K562 (cell line): ENCODE data around the gene LGALS3. TPM values are rescaled to one million over a fixed set of nuclear protein-coding genes. Genes with fewer than 3 reads are reported as not detected.

ENCODE experiments used
- CHD1 ChIP-seq: fragments of 200-600 bp; sonication (generic); IDR thresholded peaks from one replicate; pipeline ENCODE4 v1.6.1; 2012; ENCODE audit warnings: mild to moderate bottlenecking, moderate library complexity, low read length, inconsistent platforms
- CTCF ChIP-seq, 3 experiments: IDR thresholded peaks in 2 of 3; conservative IDR thresholded peaks in 1 of 3; 2 replicates each; pipeline ENCODE4 v1.5.1; 2011 to 2012; ENCODE audit warnings: low read length in 3 of 3, mild to moderate bottlenecking in 3 of 3, control low read depth in 2 of 3, improper control_type of control experiment in 1 of 3, inconsistent platforms in 1 of 3, low read depth in 1 of 3, mixed read lengths in 1 of 3, moderate library complexity in 1 of 3; ENCODE audit not compliant: insufficient read depth in 2 of 3
- HMBOX1 ChIP-seq: sonication (generic); IDR thresholded peaks from 2 replicates; pipeline ENCODE4 v1.6.1; 2016
- IRF9 ChIP-seq: fragments of 450-650 bp; IDR thresholded peaks from 2 replicates; pipeline ENCODE4 v1.6.1; 2016; ENCODE audit warnings: missing biosample characterization, missing genetic modification characterization
- JUND ChIP-seq, 2 experiments: IDR thresholded peaks; 2 replicates in 1 of 2; 3 replicates in 1 of 2; pipeline ENCODE4 v1.6.1; 2011; ENCODE audit warnings: borderline replicate concordance in 2 of 2, low read depth in 2 of 2, low read length in 2 of 2, improper control_type of control experiment in 1 of 2, missing biosample characterization in 1 of 2, missing genetic modification characterization in 1 of 2, missing genetic modification reagents in 1 of 2
- MAZ ChIP-seq, 2 experiments: fragments of 450-650 bp in 1 of 2; sonication (generic) in 1 of 2; formaldehyde crosslinking; IDR thresholded peaks in 1 of 2; conservative IDR thresholded peaks in 1 of 2; 2 replicates each; pipeline versions ENCODE4 v1.4.0 to v1.5.0; 2020; ENCODE audit warnings: mild to moderate bottlenecking in 1 of 2, missing genetic modification reagents in 1 of 2
- MBD1 ChIP-seq: fragments of 250-450 bp; sonication (Bioruptor Pico); IDR thresholded peaks from 2 replicates; pipeline ENCODE4 v1.8.0; 2022; ENCODE audit warnings: inconsistent platforms
- PBX2 ChIP-seq, 2 experiments: IDR thresholded peaks in 1 of 2; conservative IDR thresholded peaks in 1 of 2; 2 replicates each; pipeline ENCODE4 v1.6.1; 2016; ENCODE audit warnings: low read depth in 2 of 2, mild to moderate bottlenecking in 1 of 2, missing compliant biosample characterization in 1 of 2, missing genetic modification characterization in 1 of 2, moderate library complexity in 1 of 2
- PCBP1 ChIP-seq: fragments of 200-400 bp; formaldehyde crosslinking; IDR thresholded peaks from 2 replicates; pipeline ENCODE4 v1.6.1; 2018; ENCODE audit warnings: mild to moderate bottlenecking, low read depth, low read length; ENCODE audit not compliant: poor library complexity, severe bottlenecking
- RFX1 ChIP-seq: fragments of 450-650 bp; IDR thresholded peaks from 2 replicates; pipeline ENCODE4 v1.6.1; 2016; ENCODE audit warnings: mild to moderate bottlenecking, moderate library complexity
- ZBED1 ChIP-seq: IDR thresholded peaks from 2 replicates; pipeline ENCODE4 v1.6.1; 2014
- ZNF197 ChIP-seq: fragments of 200-800 bp; sonication (Bioruptor generic); IDR thresholded peaks from 2 replicates; pipeline ENCODE4 v1.6.1; 2016; ENCODE audit warnings: low read depth, missing genetic modification characterization, missing compliant biosample characterization
- ZNF263 ChIP-seq: sonication (generic); formaldehyde crosslinking; IDR thresholded peaks from 2 replicates; pipeline ENCODE4 v1.8.0; 2022; ENCODE audit warnings: mild to moderate bottlenecking, missing genetic modification reagents, borderline replicate concordance
- ZNF436 ChIP-seq: fragments of 250-450, 450-650 bp; sonication (Bioruptor Pico); formaldehyde crosslinking; IDR thresholded peaks from 2 replicates; pipeline ENCODE4 v1.7.0; 2020; ENCODE audit warnings: mild to moderate bottlenecking
- ZNF644 ChIP-seq: fragments of 200-800 bp; sonication (Bioruptor generic); IDR thresholded peaks from 2 replicates; pipeline ENCODE4 v1.6.1; 2016; ENCODE audit warnings: low read depth, missing genetic modification characterization, missing compliant biosample characterization
- polyA plus RNA-seq, 8 experiments: library from polyadenylated mRNA; depleted of rRNA in 4 of 8; stranded (reverse) in 5 of 8; unstranded in 3 of 8; fragments of >200 nt; fragmentation: Nextera tagmentation in 2 of 8; fragmentation: Illumina TruSeq in 1 of 8; extraction: Ambion mirVana in 2 of 8; extraction: Trizol in 1 of 8; gene quantifications; 2 replicates each; pipeline versions ENCODE4 v1.2.1 to v1.2.3, GENCODE V29; 2011 to 2014; ENCODE audit warnings: inconsistent platforms in 1 of 8, missing spikeins in 1 of 8
- total RNA-seq, 7 experiments: library from RNA; depleted of rRNA in 6 of 7; stranded (reverse); fragments of >200 nt in 6 of 7; fragmentation: Illumina TruSeq in 2 of 7; extraction: Trizol in 2 of 7; gene quantifications; 2 replicates each; pipeline versions ENCODE4 v1.2.1 to v1.2.3, GENCODE V29; 2011 to 2021; ENCODE audit warnings: low replicate concordance in 1 of 7

Gene LGALS3
- total and polyA plus RNA-seq, 9 of the 15 experiments (the other 6 are each of a cell fraction or from before 2014, with no cell fraction given) = 0.04 to 1.9 (median 1.1) TPM

- TF ChIP-seq HMBOX1 (peak; percentile 20; the same call in 1 of the 2 replicates), JUND (IDR thresholded peaks at IDR 0.05; ENCODE audit: borderline replicate concordance, low read depth, low read length) (0 out of 2 replicates have a peak, but pooled peaks have one; percentile 28), JUND (tag; IDR thresholded peaks at IDR 0.05; ENCODE audit: borderline replicate concordance, low read depth, low read length) (no peak), RFX1 (no peak), PBX2 (CRISPR knock-in tag; IDR thresholded peaks at IDR 0.05; ENCODE audit: low read depth) (no peak), PBX2 (tag; conservative IDR thresholded peaks at IDR 0.05; ENCODE audit: low read depth) (peak; percentile 56; the same call in 1 of the 2 replicates), MBD1 (CRISPR knock-in tag) (no peak), ZNF644 (tag) (no peak), CHD1 (no peak), ZNF197 (CRISPR knock-in tag) (no peak), ZBED1 (no peak), CTCF (IDR thresholded peaks at IDR 0.05 in 2 of 3, conservative IDR thresholded peaks at IDR 0.05 in 1 of 3; ENCODE audit: insufficient read depth in 2 of 3, low read depth in 1 of 3, low read length in 3 of 3) (peak in 2 of 3 experiments; percentile 14 to 43; a peak in 3 of 6 replicates), ZNF436 (no peak), ZNF263 (CRISPR knock-in tag) (no peak), IRF9 (no peak), PCBP1 (no peak), MAZ (CRISPR knock-in tag; conservative IDR thresholded peaks at IDR 0.05 in 1 of 2, IDR thresholded peaks at IDR 0.05 in 1 of 2) (no peak)
Observed at GRCh38 chr14:55133416-55133815, 4.4 kb downstream of the LGALS3 start (continued).
